ENCODE data around the gene DGLUCY.
"Not testable (repeated sequence)": the region's sequence is repeated elsewhere in the genome, so short reads cannot be mapped to it uniquely, and the experiment has no call there.

Gene DGLUCY

DNA sequence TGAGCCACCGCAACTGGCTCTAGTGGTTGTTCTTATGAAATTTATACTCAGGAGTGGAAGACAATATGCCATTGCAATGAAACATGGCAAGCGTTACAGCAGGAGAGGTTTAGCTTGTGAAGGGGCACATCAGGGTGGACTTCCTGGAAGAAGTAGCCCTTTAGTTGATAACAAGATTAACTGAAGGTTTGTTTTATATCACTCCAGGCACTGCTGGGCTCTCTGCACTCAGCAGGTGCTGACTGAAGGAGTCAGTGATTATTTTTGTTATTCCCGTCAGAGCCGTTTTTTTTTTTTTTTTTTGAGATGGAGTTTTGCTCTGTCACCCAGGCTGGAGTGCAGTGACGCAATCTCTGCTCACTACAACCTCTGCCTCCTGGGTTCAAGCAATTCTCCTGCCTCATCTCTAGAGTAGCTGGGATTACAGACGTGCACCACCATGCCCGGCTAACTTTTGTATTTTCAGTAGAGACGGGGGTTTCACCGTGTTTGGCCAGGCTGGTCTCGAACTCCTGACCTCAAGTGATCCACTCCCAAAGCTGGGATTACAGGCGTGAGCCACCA, 148.2 kb downstream of the DGLUCY start:
- no peak for DNase-seq (ENCODE audit: low read depth)

DNA sequence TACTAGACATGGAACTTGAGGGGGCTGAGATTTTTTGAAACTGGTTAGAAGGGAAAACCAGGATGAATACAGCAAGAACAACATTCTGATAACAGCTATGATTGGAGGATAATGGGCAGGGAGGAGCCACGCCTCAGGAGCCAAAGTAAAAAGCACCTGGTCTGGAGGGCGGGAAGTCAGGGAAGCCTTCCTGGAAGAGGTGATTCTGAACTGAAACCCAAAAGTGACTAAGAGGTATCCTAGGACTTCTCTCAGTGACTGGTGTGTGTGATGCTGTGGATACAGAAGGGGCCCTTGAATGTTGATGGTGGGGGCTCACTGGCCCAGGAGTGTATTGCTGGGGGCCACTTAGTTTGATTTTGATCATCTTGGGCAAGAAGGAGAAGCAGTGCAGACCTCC, 149.5 kb downstream of the DGLUCY start:
- no peak for DNase-seq (ENCODE audit: low read depth)

DNA sequence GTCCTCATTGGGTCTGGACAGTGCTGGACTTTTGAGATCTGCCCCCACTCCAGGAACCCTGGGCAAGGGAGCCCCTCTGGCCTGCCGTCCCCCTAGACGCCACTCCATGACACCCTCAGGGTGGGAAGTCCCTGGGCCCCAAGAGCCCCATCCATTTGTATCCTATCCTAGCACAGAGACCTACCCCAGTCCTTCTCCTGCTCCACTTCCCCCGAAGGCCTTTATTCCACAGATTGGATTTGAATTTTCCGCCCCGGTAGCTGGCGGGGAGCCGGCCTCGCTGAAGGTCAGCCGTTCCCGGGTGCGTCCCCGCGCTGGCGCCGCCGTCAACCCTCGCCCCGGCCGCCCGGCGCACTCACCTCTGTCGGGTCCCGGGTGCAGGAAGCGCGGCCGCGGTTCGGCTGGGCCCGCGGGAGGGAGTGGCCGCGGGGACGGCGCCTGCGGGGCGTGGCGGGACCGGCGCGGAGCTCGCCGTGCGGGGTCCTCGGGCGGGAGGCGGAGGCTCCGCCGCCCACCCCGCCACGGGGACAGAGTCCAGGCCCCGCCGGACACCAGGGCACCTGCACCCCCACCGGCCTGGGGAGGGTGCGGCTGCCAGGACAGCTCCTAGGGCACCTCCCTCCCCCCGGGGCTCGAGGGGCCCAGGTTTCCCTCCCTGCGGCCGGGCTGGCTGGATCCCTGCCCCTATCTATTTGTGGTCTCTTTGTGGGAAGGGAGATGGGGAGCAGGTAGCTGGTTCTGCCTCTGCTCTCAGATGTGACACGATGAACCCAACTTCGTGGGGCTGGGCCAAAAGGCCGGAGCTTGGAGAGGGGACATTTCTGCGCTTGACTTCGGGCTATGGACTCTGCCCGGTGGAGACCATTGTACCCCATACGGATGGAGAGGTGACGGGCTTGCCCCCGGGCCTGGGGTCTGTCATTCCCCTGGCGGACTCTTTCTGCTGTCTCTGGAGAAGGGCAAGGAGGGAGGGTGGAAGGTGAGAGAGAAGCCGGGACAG, 150.6 kb downstream of the DGLUCY start:
- no peak for DNase-seq (ENCODE audit: low read depth)

GRCh38 chr14:91265404-91265803, 151.5 kb downstream of the DGLUCY start:
- DNase-seq (ENCODE audit: low read depth) = no peak

DNA sequence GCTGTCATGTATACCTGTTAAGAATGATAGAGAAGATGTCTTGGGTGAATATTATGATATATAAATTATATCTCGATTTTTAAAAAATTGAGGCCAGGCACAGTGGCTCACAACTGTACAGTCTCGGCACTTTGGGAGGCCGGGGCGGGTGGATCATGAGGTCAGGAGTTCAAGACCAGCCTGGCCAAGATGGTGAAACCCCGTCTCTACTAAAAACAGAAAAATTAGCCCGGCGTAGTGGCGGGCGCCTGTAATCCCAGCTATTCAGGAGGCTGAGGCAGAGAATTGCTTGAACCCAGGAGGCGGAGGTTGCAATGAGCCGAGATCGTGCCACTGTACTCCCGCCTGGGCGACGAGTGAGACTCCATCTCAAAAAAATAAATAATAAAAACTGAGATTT, 152.4 kb downstream of the DGLUCY start:
- DNase-seq (ENCODE audit: low read depth) = not testable (repeated sequence)

DNA sequence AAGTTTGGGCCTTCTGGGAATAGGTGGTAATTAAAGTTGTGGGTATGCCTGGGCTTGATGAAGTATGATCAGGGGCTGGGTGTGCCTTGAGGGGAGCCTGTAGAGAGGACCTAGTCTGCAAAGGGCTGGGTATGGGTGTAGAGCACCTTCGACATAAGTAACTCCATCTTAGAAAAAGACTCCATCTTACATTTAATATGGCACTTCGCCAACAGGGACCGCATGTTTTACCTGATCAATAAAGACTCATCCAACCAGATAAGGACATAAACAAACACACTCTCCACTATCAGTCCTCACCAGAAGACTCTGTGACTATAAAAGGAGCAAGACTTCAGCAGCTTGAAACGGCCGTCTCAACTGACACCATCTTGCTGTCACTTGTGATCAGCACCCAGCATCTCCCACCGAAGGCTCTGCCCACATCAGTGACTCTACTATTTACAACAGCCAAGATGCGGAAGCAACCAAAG, 154.1 kb downstream of the DGLUCY start:
- no peak for DNase-seq (ENCODE audit: low read depth)

DNA sequence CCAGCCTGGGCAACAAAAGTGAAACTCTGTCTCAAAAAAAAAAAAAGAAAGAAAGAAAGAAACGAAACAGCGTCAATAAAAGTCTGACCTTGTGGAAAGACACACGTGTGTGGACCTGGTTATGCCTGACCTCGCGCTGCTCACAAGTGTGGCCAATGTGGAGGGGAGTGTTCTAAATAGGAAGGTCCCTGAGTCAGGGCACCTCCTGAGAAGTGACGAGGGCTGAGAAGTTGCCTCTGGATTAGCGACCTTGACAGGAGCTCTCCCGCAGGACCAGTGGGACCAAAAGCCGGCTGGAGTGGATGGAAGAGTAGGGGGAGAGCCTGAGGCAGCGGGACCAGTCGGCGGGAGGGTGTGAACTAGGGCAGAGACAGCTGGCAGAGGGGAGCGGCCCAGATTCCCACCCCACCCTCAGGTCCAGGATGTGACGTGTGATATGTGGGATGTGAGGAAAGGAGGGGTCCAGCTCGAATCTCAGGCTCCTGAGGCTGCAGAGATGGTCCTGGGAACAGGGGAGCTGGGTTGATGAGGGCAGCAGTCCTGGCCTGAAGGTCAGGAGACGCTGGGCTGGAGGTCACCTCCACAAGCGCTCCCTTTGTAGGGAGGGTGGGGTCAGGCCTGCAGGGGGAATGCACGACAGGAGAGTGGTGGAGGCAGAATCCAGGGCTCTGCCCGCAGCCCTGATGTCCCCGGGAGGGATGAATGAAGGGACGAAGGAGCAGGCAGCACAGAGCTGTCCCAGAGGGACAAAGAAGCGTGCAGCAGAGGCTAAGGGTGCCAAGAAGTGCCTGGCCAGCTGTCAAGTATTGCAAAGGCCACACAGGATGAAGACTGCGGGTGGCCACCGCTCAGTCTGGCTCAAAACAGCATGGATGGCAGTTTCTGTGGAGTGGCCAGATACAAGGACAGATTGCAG, 155.5 kb downstream of the DGLUCY start:
- peak; percentile 34 for DNase-seq (ENCODE audit: low read depth)

- DNase-seq (ENCODE audit: low read depth) = no peak
Measured at GRCh38 chr14:91270188-91270587, 156.3 kb downstream of the DGLUCY start.

- no peak for DNase-seq (ENCODE audit: low read depth)
Measured at GRCh38 chr14:91270619-91271018, 156.7 kb downstream of the DGLUCY start.

- DNase-seq (ENCODE audit: low read depth) = no peak
Measured at GRCh38 chr14:91271639-91272038, 157.8 kb downstream of the DGLUCY start.

- DNase-seq (ENCODE audit: low read depth) = no peak
Measured at GRCh38 chr14:91272341-91273272, 158.7 kb downstream of the DGLUCY start.

DNA sequence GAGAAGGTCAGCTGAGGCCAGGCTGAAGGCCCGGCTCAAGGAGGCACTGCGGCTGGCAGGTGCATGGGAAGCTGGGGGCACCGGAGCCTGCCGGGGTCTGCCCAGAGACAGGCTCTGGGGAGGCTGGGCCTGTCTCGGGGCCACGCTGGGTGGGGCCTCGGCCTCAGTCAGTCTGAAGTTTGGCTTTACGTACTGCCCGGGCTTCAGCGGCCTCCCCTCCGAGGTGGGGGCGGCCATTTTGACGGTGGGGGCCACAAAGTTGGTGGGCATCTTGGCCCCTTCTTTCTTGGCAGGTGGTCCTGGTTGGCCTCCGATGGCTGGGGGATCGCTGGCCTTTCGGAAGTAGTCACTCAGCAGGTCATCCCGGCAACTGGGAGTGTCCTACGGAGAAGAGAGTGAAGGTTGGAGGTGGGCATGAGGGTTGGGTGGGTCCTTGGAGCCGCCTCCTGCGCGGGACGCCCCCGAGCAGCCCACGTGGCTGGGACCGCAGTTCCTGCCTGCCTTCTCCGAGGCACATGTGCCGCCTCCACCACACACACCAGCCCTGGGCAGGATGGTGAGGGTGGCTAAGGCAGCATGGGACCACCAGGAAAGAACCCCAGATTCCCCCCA, 159.5 kb downstream of the DGLUCY start:
- DNase-seq (ENCODE audit: low read depth) = no peak

GRCh38 chr14:91273885-91274273, 160.0 kb downstream of the DGLUCY start:
- DNase-seq (ENCODE audit: low read depth) = no peak

GRCh38 chr14:91274796-91275195, 160.9 kb downstream of the DGLUCY start:
- DNase-seq (ENCODE audit: low read depth) = no peak
